Measurements from ENCODE around the gene FKBP10.
A peak's percentile ranks its signal among the peaks of the same experiment; 100 is the strongest.

The FKBP10 gene

GRCh38 chr17:41782142-41782541, 30.7 kb upstream of the FKBP10 start:
- DNase-seq = no peak

GRCh38 chr17:41784207-41784744, 28.5 kb upstream of the FKBP10 start:
- no peak for DNase-seq

GRCh38 chr17:41785091-41785858, 27.5 kb upstream of the FKBP10 start:
- no peak for DNase-seq

- DNase-seq = no peak
These were observed 27.0 kb upstream of the FKBP10 start for GRCh38 chr17:41785859-41786226.

- DNase-seq = peak; percentile 73
These were observed 26.4 kb upstream of the FKBP10 start, which contains the start of gene JUP for GRCh38 chr17:41786227-41787020. JUP (minus strand) TSS chr17:41786711; CDS start chr17:41771854, 14,857 bp downstream.

- no peak for DNase-seq
These were observed 25.8 kb upstream of the FKBP10 start for GRCh38 chr17:41787021-41787418.

- no peak for DNase-seq
These were observed 19.7 kb upstream of the FKBP10 start for GRCh38 chr17:41792845-41793783.

- no peak for DNase-seq
These were observed 18.8 kb upstream of the FKBP10 start for GRCh38 chr17:41793784-41794539.

GRCh38 chr17:41794540-41794975, 18.2 kb upstream of the FKBP10 start:
- DNase-seq = no peak

- no peak for DNase-seq
These were observed 16.5 kb upstream of the FKBP10 start for GRCh38 chr17:41796121-41796895.

- DNase-seq = no peak
These were observed 15.4 kb upstream of the FKBP10 start for GRCh38 chr17:41797377-41797776.

GRCh38 chr17:41799366-41799765, 13.4 kb upstream of the FKBP10 start:
- DNase-seq = no peak

GRCh38 chr17:41800601-41801373, 12.0 kb upstream of the FKBP10 start:
- no peak for DNase-seq

- DNase-seq = peak; percentile 56
These were observed 11.2 kb upstream of the FKBP10 start for GRCh38 chr17:41801374-41802271.

GRCh38 chr17:41803049-41804020, 9.5 kb upstream of the FKBP10 start:
- no peak for DNase-seq

GRCh38 chr17:41806685-41807445, 5.9 kb upstream of the FKBP10 start:
- no peak for DNase-seq
